Activated T-helper 1 cell treated with anti-CD3 and anti-CD28 coated beads, Interleukin-12 subunit alpha, Interleukin-12 subunit beta, Interleukin-2, Interleukin-4 antibody, amounts not matched to agents 30 ng/mL and 10 ng/mL and 1 ng/mL, durations not matched to agents 14 hours and 24 hours and 36 hours (primary cell): ENCODE results near the gene CCDC188. TPM values are rescaled to one million over a fixed set of nuclear protein-coding genes. Genes with fewer than 3 reads are reported as not detected.

Experiments
- DNase-seq: peaks from one replicate; pipeline ENCODE4 v3.0.0; 2021; ENCODE audit warnings: low spot score
- H3K27ac Mint-ChIP-seq: one replicate; pipeline ENCODE4 v1.8.0; 2021; ENCODE audit warnings: mild to moderate bottlenecking, mixed read lengths
- H3K27me3 Mint-ChIP-seq: one replicate; pipeline ENCODE4 v1.8.0; 2022; ENCODE audit warnings: mild to moderate bottlenecking, moderate library complexity, mixed read lengths; ENCODE audit not compliant: insufficient read depth
- H3K36me3 Mint-ChIP-seq: one replicate; pipeline ENCODE4 v1.8.0; 2021; ENCODE audit warnings: low read depth, mixed read lengths
- H3K4me1 Mint-ChIP-seq: one replicate; pipeline ENCODE4 v1.8.0; 2021; ENCODE audit warnings: low read depth, mixed read lengths
- H3K4me3 Mint-ChIP-seq: one replicate; pipeline ENCODE4 v1.8.0; 2021; ENCODE audit warnings: mild to moderate bottlenecking, moderate library complexity, mixed read lengths
- H3K9me3 Mint-ChIP-seq: one replicate; pipeline ENCODE4 v1.8.0; 2021; ENCODE audit warnings: mixed read lengths
- intact Hi-C: fragments of 100-400 bp; cut with micrococcal nuclease; formaldehyde crosslinking; loops from one replicate; pipeline ENCODE4 v1.15.1; 2024
- total RNA-seq: library from RNA; stranded (reverse); gene quantifications from 2 replicates; pipeline ENCODE4 v1.2.3, GENCODE V29; 2022

Gene CCDC188
- total RNA-seq, 1 donor from 2014 or later, result 0.26 TPM

- no peaks in the 10 kb centered on the region for H3K9me3 Mint-ChIP-seq
- H3K27me3 Mint-ChIP-seq, result no peaks in the 10 kb centered on the region
- H3K36me3 Mint-ChIP-seq, result no peaks in the 10 kb centered on the region
- H3K4me3 Mint-ChIP-seq, result no peak overlapping the region
- DNase-seq, result no peak
- H3K27ac Mint-ChIP-seq, result no peak overlapping the region
- intact Hi-C loops, result no loop called here
- no peaks in the 10 kb centered on the region for H3K4me1 Mint-ChIP-seq
Measured at GRCh38 chr22:20191803-20192202, 40.9 kb upstream of the CCDC188 start.

DNA sequence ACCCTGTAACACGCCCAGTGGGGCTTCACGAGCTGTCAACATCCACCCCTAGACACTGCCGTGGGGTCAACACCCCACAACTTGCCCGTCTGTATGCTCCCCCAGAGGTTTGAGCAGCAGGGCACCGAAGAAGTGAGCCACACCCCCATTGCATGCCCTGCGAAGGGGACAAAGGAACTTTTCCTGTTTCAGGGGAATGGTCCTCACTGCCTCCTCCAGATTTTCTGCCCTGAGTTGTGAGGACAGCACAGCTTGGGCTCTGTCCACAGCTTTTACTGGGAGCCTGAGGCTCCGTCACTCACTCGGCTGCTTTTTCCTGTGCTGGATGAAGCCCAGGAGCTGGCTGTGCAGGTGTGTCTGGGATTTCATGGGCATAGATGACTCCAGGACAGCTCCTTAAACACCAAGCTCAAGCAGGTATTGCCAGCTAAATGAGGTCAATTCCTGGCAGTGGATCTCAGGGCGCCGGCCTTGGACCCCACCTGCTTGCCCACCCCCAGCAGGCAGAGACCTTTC is 40.2 kb upstream of the CCDC188 start:
- intact Hi-C loops, result no loop called here
- DNase-seq, result no peak
- H3K4me3 Mint-ChIP-seq, result no peak overlapping the region
- no peaks in the 10 kb centered on the region for H3K4me1 Mint-ChIP-seq
- H3K27me3 Mint-ChIP-seq, result no peaks in the 10 kb centered on the region
- no peaks in the 10 kb centered on the region for H3K9me3 Mint-ChIP-seq
- no peaks in the 10 kb centered on the region for H3K36me3 Mint-ChIP-seq
- no peak overlapping the region for H3K27ac Mint-ChIP-seq

- Mint-ChIP-seq H3K27me3 (no peaks in the 10 kb centered on the region), H3K9me3 (no peaks in the 10 kb centered on the region), H3K27ac (no peak overlapping the region), H3K4me3 (no peak overlapping the region), H3K36me3 (no peaks in the 10 kb centered on the region), H3K4me1 (no peaks in the 10 kb centered on the region)
- no peak for DNase-seq
- intact Hi-C loops, result no loop called here
Measured at GRCh38 chr22:20188567-20188877, 37.7 kb upstream of the CCDC188 start.

- intact Hi-C loops, result no loop called here
- Mint-ChIP-seq H3K9me3 (no peaks in the 10 kb centered on the region), H3K27me3 (no peaks in the 10 kb centered on the region), H3K4me3 (no peak overlapping the region), H3K36me3 (no peaks in the 10 kb centered on the region), H3K27ac (no peak overlapping the region), H3K4me1 (no peaks in the 10 kb centered on the region)
- no peak for DNase-seq
Measured at GRCh38 chr22:20187777-20188566, 37.1 kb upstream of the CCDC188 start.

DNA sequence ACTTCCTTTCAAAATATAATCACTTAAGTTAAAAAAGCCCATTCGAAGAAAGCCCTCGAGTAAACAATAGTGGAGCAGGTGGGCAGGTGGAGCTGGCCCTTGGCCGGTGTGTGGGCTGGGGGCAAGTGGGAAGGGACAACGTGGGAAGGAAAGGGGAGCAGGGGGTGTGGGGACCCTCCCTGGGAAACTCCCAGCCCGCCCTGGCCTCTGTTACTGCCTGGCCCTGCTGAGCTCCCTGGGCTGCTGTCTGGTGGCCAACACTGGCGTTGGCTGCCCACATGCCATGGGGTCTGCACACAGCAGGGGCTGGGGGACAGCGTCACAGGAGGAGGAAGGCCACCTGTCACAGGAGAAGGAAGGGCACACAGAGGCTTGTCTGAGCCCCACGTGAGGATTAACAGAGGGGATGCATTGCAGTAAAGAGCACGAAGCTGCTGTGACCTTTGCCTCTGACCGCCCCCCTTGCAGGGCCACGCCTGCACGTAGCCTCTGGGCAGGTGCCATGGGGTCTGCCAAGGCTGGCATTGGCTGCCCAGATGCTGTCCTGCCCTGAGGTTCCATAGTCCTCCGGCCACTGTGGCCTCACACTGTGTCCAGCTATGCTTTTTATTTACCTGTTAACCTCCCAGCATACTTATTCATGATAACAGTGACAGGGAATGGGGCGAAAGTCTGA is 36.2 kb upstream of the CCDC188 start:
- H3K27ac Mint-ChIP-seq, result no peak overlapping the region
- no peak overlapping the region for H3K4me3 Mint-ChIP-seq
- no peaks in the 10 kb centered on the region for H3K36me3 Mint-ChIP-seq
- no peaks in the 10 kb centered on the region for H3K27me3 Mint-ChIP-seq
- intact Hi-C loops, result no loop called here
- no peaks in the 10 kb centered on the region for H3K9me3 Mint-ChIP-seq
- no peak for DNase-seq
- H3K4me1 Mint-ChIP-seq, result no peaks in the 10 kb centered on the region

DNA sequence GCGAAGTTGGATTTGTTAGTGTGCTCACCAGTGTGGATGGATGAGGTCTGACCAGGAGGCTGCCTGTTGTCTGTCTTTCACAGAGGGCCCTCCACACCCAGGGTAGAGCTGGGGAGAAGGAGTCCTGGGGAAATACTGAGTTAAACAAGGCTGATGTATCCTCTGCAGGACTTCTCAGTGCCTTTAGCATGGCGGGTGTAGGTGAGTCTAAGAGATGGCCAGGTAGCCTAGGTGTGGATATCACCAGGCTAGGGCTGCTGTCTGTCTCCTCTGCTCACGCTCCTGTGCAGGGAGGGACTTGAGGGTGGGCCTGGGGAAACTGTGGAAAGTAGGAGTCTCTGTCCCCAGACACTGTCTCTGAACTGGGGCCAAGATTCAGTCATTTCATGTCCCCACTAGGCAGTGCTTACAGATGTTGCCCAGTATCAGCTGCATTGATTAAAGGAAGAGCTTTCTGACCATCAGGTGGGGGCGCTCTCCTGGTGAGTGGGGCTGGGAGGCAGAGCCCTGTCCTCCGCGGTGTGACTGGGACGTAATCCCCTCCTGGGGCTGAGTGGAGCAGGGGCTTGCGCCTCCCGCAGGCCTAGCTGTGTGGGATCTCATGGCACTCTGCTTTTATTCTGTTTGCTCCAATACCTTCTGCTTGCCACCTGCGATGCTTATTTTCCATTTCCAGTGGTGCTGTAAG is 35.5 kb upstream of the CCDC188 start:
- no peaks in the 10 kb centered on the region for H3K9me3 Mint-ChIP-seq
- H3K27ac Mint-ChIP-seq, result no peak overlapping the region
- H3K4me3 Mint-ChIP-seq, result no peak overlapping the region
- no peaks in the 10 kb centered on the region for H3K4me1 Mint-ChIP-seq
- no peaks in the 10 kb centered on the region for H3K36me3 Mint-ChIP-seq
- H3K27me3 Mint-ChIP-seq, result no peaks in the 10 kb centered on the region
- DNase-seq, result no peak
- intact Hi-C loops, result no loop called here

DNA sequence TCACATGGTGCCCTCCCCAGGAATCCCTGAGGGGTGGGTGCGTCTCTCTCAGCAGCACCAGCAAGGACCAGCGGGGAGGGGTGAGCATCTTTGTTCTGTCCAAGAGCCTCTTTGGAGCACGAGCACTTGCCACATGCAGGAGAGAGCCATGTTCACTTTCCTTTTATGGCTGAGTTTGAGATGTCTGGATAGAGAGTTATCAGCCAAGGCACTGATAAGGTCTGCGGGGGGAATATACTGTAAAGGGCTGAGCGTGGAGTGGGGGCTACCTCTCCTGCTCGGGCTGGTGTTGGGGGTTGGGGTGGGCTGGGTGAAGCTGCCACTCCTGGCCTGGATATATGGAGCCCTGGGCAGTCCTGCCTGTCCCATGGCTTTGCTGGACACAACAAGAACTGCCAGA is 34.9 kb upstream of the CCDC188 start:
- Mint-ChIP-seq H3K27me3 (no peaks in the 10 kb centered on the region), H3K36me3 (no peaks in the 10 kb centered on the region), H3K4me3 (no peak overlapping the region), H3K27ac (no peak overlapping the region), H3K4me1 (no peaks in the 10 kb centered on the region), H3K9me3 (no peaks in the 10 kb centered on the region)
- intact Hi-C loops, result no loop called here
- no peak for DNase-seq

- no peak for DNase-seq
- H3K4me3 Mint-ChIP-seq, result no peak overlapping the region
- H3K27me3 Mint-ChIP-seq, result no peaks in the 10 kb centered on the region
- H3K9me3 Mint-ChIP-seq, result no peaks in the 10 kb centered on the region
- intact Hi-C loops, result no loop called here
- H3K4me1 Mint-ChIP-seq, result no peaks in the 10 kb centered on the region
- H3K36me3 Mint-ChIP-seq, result no peaks in the 10 kb centered on the region
- H3K27ac Mint-ChIP-seq, result no peak overlapping the region
Measured at GRCh38 chr22:20184501-20185165, 33.8 kb upstream of the CCDC188 start.

DNA sequence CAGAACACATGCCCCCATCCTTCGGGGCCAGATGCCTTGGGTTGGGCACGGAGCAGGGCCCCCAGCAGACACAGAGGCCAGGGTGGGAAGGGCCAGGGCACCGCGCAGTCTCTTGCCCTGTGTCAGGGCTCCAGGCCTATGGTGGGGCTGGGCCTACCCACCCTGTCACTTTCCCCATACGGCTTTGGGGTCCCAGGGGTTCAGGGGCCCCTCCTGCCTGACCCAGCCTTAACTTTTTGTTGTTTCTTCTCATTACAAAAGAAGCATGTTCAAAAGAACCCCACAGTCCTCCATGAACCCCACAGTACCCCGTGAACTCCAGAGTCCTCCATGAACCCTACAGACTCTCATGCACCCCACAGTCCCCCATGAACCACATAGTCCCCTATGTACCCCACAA is 33.0 kb upstream of the CCDC188 start:
- Mint-ChIP-seq H3K27me3 (no peaks in the 10 kb centered on the region), H3K36me3 (no peaks in the 10 kb centered on the region), H3K9me3 (no peaks in the 10 kb centered on the region), H3K27ac (no peak overlapping the region), H3K4me3 (no peak overlapping the region), H3K4me1 (no peaks in the 10 kb centered on the region)
- no peak for DNase-seq
- intact Hi-C loops, result no loop called here

- Mint-ChIP-seq H3K27ac (no peak overlapping the region), H3K4me3 (no peak overlapping the region), H3K9me3 (no peaks in the 10 kb centered on the region), H3K4me1 (no peaks in the 10 kb centered on the region), H3K36me3 (no peaks in the 10 kb centered on the region), H3K27me3 (no peaks in the 10 kb centered on the region)
- DNase-seq, result no peak
- intact Hi-C loops, result no loop called here
Measured at GRCh38 chr22:20183101-20183500, 32.2 kb upstream of the CCDC188 start.

DNA sequence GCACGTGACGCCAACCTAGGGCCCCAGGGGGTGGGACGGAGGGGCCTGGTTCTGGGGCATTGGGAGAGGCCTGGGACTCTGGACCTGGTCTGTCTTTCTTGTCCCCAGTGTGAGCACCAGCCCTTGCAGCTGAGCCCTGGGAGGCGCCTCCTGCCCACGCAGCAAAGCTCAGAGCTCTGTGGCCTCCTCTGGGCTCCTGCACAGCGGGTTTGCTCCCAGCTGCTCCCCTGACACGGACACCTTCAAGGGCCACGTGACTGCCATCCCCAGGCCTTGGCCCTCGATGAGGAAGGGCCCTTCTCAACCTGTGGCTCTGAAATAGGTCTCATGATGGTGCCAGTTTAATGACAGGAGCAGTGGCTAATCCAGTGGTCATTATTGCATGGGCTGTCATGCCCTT is 31.5 kb upstream of the CCDC188 start:
- intact Hi-C loops, result no loop called here
- Mint-ChIP-seq H3K36me3 (no peaks in the 10 kb centered on the region), H3K4me3 (no peak overlapping the region), H3K9me3 (no peaks in the 10 kb centered on the region), H3K4me1 (no peaks in the 10 kb centered on the region), H3K27me3 (no peaks in the 10 kb centered on the region), H3K27ac (no peak overlapping the region)
- no peak for DNase-seq

- no peaks in the 10 kb centered on the region for H3K27me3 Mint-ChIP-seq
- no peaks in the 10 kb centered on the region for H3K36me3 Mint-ChIP-seq
- H3K9me3 Mint-ChIP-seq, result no peaks in the 10 kb centered on the region
- no peaks in the 10 kb centered on the region for H3K4me1 Mint-ChIP-seq
- no peak for DNase-seq
- no peak overlapping the region for H3K4me3 Mint-ChIP-seq
- no peak overlapping the region for H3K27ac Mint-ChIP-seq
- intact Hi-C loops, result no loop called here
Measured at GRCh38 chr22:20181884-20182236, 31.0 kb upstream of the CCDC188 start.
